K562 (cell line): ENCODE data around the gene MYB. TPM values are rescaled to one million over a fixed set of nuclear protein-coding genes. Genes with fewer than 3 reads are reported as not detected.

ENCODE experiments used
- AFF1 ChIP-seq, 2 experiments: fragments of 450-650 bp; IDR thresholded peaks; 2 replicates each; pipeline ENCODE4 v1.6.1; 2018; ENCODE audit warnings: mild to moderate bottlenecking in 2 of 2, low read depth in 1 of 2; ENCODE audit not compliant: partially characterized antibody in 2 of 2
- CHD2 ChIP-seq: IDR thresholded peaks from 2 replicates; pipeline ENCODE4 v1.6.1; 2011; ENCODE audit warnings: low read depth, low read length
- KAT8 ChIP-seq: fragments of 450-650 bp; IDR thresholded peaks from 2 replicates; pipeline ENCODE4 v1.6.1; 2016; ENCODE audit warnings: low read depth, mild to moderate bottlenecking
- KDM1A ChIP-seq, 2 experiments: fragments of 450-650 bp; IDR thresholded peaks; 2 replicates each; pipeline ENCODE4 v1.6.1; 2016; ENCODE audit warnings: mild to moderate bottlenecking in 2 of 2
- LARP7 ChIP-seq: fragments of 450-650 bp; IDR thresholded peaks from 2 replicates; pipeline ENCODE4 v1.6.1; 2016
- MCM7 ChIP-seq, 2 experiments: fragments of 450-650 bp; IDR thresholded peaks; 2 replicates each; pipeline ENCODE4 v1.6.1; 2016 to 2018
- MECOM ChIP-seq: fragments of 250-450 bp; sonication (Bioruptor Pico); IDR thresholded peaks from 2 replicates; pipeline ENCODE4 v1.8.0; 2022; ENCODE audit warnings: inconsistent platforms
- MEF2D ChIP-seq: conservative IDR thresholded peaks from 2 replicates; pipeline ENCODE4 v1.6.1; 2016; ENCODE audit warnings: low read depth, missing genetic modification characterization, missing compliant biosample characterization
- PHF20 ChIP-seq: fragments of 450-650 bp; IDR thresholded peaks from 2 replicates; pipeline ENCODE4 v1.6.1; 2018; ENCODE audit not compliant: partially characterized antibody
- POLR2H ChIP-seq: IDR thresholded peaks from 2 replicates; pipeline ENCODE4 v1.6.1; 2016; ENCODE audit warnings: missing genetic modification characterization, low read depth, mild to moderate bottlenecking, control low read depth, missing compliant biosample characterization, moderate library complexity
- PRMT5 ChIP-seq: sonication (generic); formaldehyde crosslinking; IDR thresholded peaks from 2 replicates; pipeline ENCODE4 v1.5.0; 2020; ENCODE audit warnings: missing genetic modification reagents
- RBM14 ChIP-seq: fragments of 200-400 bp; formaldehyde crosslinking; IDR thresholded peaks from 2 replicates; pipeline ENCODE4 v1.6.1; 2018; ENCODE audit warnings: low read depth, mild to moderate bottlenecking, low read length, moderate library complexity, borderline replicate concordance; ENCODE audit not compliant: insufficient read depth
- RFX7 ChIP-seq: fragments of 250-450 bp; sonication (Bioruptor Pico); IDR thresholded peaks from 2 replicates; pipeline ENCODE4 v1.5.1; 2021; ENCODE audit warnings: mild to moderate bottlenecking
- SAFB ChIP-seq: fragments of 200-400 bp; formaldehyde crosslinking; IDR thresholded peaks from 2 replicates; pipeline ENCODE4 v1.6.1; 2017; ENCODE audit warnings: low read depth, low read length, borderline replicate concordance
- SNIP1 ChIP-seq: fragments of 450-650 bp; IDR thresholded peaks from 2 replicates; pipeline ENCODE4 v1.7.1; 2017; ENCODE audit warnings: low read depth, mild to moderate bottlenecking
- STAT5A ChIP-seq: IDR thresholded peaks from 2 replicates; pipeline ENCODE4 v1.6.1; 2012; ENCODE audit warnings: low read length, inconsistent platforms, borderline replicate concordance
- STAT5B ChIP-seq: fragments of 250-450 bp; sonication (Bioruptor Pico); IDR thresholded peaks from 2 replicates; pipeline ENCODE4 v1.8.0; 2021; ENCODE audit warnings: mild to moderate bottlenecking, inconsistent platforms
- USF1 ChIP-seq: sonication (generic); formaldehyde crosslinking; IDR thresholded peaks from 2 replicates; pipeline ENCODE4 v1.9.0; 2022; ENCODE audit warnings: mild to moderate bottlenecking, missing genetic modification reagents
- XRCC4 ChIP-seq: IDR thresholded peaks from one replicate; pipeline ENCODE4 v1.6.1; 2011; ENCODE audit not compliant: insufficient read depth, insufficient read length; ENCODE audit errors: extremely low read depth
- ZKSCAN1 ChIP-seq: fragments of 150-350 bp; IDR thresholded peaks from 2 replicates; pipeline ENCODE4 v1.6.1; 2016; ENCODE audit warnings: low read depth, low read length
- ZNF311 ChIP-seq: fragments of 250-450 bp; sonication (Bioruptor Pico); IDR thresholded peaks from 2 replicates; pipeline ENCODE4 v1.4.0; 2020; ENCODE audit warnings: mild to moderate bottlenecking, moderate library complexity
- ZNF639 ChIP-seq, 2 experiments: fragments of 200-800 bp in 1 of 2; sonication (Bioruptor generic) in 1 of 2; sonication (generic) in 1 of 2; formaldehyde crosslinking in 1 of 2; IDR thresholded peaks in 1 of 2; conservative IDR thresholded peaks in 1 of 2; 2 replicates each; pipeline versions ENCODE4 v1.5.0 to v1.6.1; 2016 to 2020; ENCODE audit warnings: missing compliant biosample characterization in 1 of 2, missing genetic modification characterization in 1 of 2, missing genetic modification reagents in 1 of 2
- polyA plus RNA-seq, 8 experiments: library from polyadenylated mRNA; depleted of rRNA in 4 of 8; stranded (reverse) in 5 of 8; unstranded in 3 of 8; fragments of >200 nt; fragmentation: Nextera tagmentation in 2 of 8; fragmentation: Illumina TruSeq in 1 of 8; extraction: Ambion mirVana in 2 of 8; extraction: Trizol in 1 of 8; gene quantifications; 2 replicates each; pipeline versions ENCODE4 v1.2.1 to v1.2.3, GENCODE V29; 2011 to 2014; ENCODE audit warnings: inconsistent platforms in 1 of 8, missing spikeins in 1 of 8
- total RNA-seq, 7 experiments: library from RNA; depleted of rRNA in 6 of 7; stranded (reverse); fragments of >200 nt in 6 of 7; fragmentation: Illumina TruSeq in 2 of 7; extraction: Trizol in 2 of 7; gene quantifications; 2 replicates each; pipeline versions ENCODE4 v1.2.1 to v1.2.3, GENCODE V29; 2011 to 2021; ENCODE audit warnings: low replicate concordance in 1 of 7

Gene MYB
- total and polyA plus RNA-seq, 9 of the 15 experiments (the other 6 are each of a cell fraction or from before 2014, with no cell fraction given): 35.8 to 218 (median 140) TPM

- TF ChIP-seq RBM14 (no peak), AFF1 (IDR thresholded peaks at IDR 0.05; ENCODE audit: low read depth in 1 of 2, partially characterized antibody in 2 of 2) (peak; percentile 45 to 83), XRCC4 (no peak), PRMT5 (no peak), CHD2 (no peak), PHF20 (no peak), STAT5B (CRISPR knock-in tag) (no peak), ZNF639 (CRISPR knock-in tag; conservative IDR thresholded peaks at IDR 0.05 in 1 of 2, IDR thresholded peaks at IDR 0.05 in 1 of 2) (0 out of 4 replicates have a peak, but pooled peaks of 1 of the 2 experiments have one; percentile 59), POLR2H (tag) (no peak), STAT5A (no peak; the same call in 1 of the 2 replicates), MECOM (CRISPR knock-in tag) (no peak), LARP7 (0 out of 2 replicates have a peak, but pooled peaks have one; percentile 61), RFX7 (no peak), KAT8 (no peak), SNIP1 (no peak), ZKSCAN1 (no peak; the same call in 1 of the 2 replicates), ZNF311 (CRISPR knock-in tag) (no peak), MEF2D (tag) (no peak), SAFB (no peak), KDM1A (IDR thresholded peaks at IDR 0.05) (peak; percentile 77 to 83), USF1 (CRISPR knock-in tag) (no peak), MCM7 (IDR thresholded peaks at IDR 0.05) (no peak)
Measured at GRCh38 chr6:135183532-135184440, 2.7 kb downstream of the MYB start (continued).
